Dendritic cell treated with granulocyte-macrophage colony-stimulating factor and Interleukin-4, amounts not matched to agents 40 ng/mL and 50 ng/mL, for 4 days (primary cell): Measurements from ENCODE around the gene NT5C3A.
"Not testable (repeated sequence)": the region's sequence is repeated elsewhere in the genome, so short reads cannot be mapped to it uniquely, and the experiment has no call there.

Source experiments
- H3K27ac Mint-ChIP-seq: one replicate; pipeline ENCODE4 v1.8.0; 2022; ENCODE audit warnings: mild to moderate bottlenecking, mixed read lengths
- H3K27me3 Mint-ChIP-seq: one replicate; pipeline ENCODE4 v1.8.0; 2022; ENCODE audit warnings: mild to moderate bottlenecking, mixed read lengths
- H3K36me3 Mint-ChIP-seq: one replicate; pipeline ENCODE4 v1.8.0; 2022; ENCODE audit warnings: low read depth, mixed read lengths
- H3K4me1 Mint-ChIP-seq: one replicate; pipeline ENCODE4 v1.8.0; 2022; ENCODE audit warnings: low read depth, mixed read lengths
- H3K4me3 Mint-ChIP-seq: one replicate; pipeline ENCODE4 v1.8.0; 2022; ENCODE audit warnings: mild to moderate bottlenecking, moderate library complexity, mixed read lengths
- H3K9me3 Mint-ChIP-seq: one replicate; pipeline ENCODE4 v1.8.0; 2022; ENCODE audit warnings: mixed read lengths
- intact Hi-C: fragments of 100-400 bp; cut with micrococcal nuclease; formaldehyde crosslinking; loops from one replicate; pipeline ENCODE4 v1.15.0; 2022

The NT5C3A gene

DNA sequence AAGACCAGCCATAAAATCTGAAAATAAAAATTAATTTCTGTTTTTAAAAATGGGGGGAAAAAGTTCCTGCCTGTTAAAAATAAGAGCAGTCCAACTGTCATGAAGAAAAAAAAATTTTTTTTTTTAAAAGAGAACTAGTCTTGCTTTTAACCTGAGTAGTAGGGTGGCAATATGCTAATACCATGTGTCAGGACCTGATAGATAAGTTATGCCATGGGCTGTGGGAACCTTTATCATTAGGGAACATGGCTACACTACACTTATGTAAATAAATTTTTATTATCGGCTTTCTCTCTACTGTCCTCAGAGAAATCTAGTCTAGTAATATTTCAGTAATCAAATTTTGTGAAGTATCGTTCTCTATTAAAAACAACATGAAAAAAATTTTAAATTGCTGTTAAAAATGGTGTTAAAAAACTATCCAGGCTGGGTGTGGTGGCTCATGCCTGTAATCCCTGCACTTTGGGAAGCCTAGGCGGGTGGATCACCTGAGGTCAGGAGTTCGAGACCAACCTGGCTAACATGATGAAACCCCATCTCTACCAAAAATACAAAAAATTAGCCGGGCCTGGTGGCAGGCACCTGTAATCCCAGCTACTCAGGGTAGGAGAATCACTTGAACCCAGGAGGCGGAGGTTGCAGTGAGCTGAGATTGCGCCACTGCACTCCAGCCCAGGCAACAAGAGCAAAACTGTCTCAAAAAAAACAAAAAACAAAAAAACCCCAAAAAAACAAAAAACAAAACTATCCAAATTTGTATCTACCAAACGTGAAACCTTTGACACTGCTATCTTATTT, 20.7 kb downstream of the NT5C3A start:
- H3K27me3 Mint-ChIP-seq: no peaks in the 10 kb centered on the region
- no peaks in the 10 kb centered on the region for H3K36me3 Mint-ChIP-seq
- no peak overlapping the region for H3K27ac Mint-ChIP-seq
- no peaks in the 10 kb centered on the region for H3K9me3 Mint-ChIP-seq
- intact Hi-C loops: no loop called here
- H3K4me1 Mint-ChIP-seq: peaks cover 29% of the 10 kb centered on the region
- H3K4me3 Mint-ChIP-seq: no peak overlapping the region

DNA sequence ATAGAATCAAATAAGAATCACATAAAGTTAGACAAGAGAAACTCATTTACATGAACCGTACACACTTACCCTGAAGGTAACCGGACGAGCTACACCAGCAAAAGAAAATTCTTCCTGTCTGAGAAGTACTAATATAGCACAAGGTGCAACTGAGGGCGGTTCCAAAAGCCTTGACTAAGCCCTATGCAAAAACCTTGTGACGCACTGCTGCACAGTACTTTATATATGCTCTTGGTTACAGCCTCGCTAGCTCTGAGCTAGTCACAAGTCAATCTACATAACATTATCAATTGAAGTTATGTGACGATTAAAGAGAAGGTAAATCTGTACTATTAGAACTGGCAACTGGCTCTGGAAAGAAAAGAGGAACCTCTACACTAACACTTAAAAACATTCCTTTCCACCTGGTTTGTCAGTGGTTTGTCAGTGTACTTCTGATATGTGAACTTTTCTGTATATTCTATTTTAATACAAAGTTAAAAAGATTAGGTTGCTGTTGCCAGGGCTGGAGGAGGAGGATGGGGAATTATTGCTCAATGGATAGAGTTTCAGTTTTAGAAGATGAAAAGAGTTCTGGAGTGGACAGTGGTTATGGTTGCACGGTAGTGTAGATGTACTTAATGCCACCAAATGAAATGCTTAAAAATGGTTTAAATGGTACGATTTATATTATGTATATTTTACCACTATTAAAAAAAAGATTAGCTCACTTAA, 21.6 kb downstream of the NT5C3A start:
- Mint-ChIP-seq H3K9me3 (no peaks in the 10 kb centered on the region), H3K4me3 (no peak overlapping the region), H3K4me1 (peaks cover 29% of the 10 kb centered on the region), H3K36me3 (no peaks in the 10 kb centered on the region), H3K27me3 (no peaks in the 10 kb centered on the region), H3K27ac (no peak overlapping the region)
- intact Hi-C loops: no loop called here

DNA sequence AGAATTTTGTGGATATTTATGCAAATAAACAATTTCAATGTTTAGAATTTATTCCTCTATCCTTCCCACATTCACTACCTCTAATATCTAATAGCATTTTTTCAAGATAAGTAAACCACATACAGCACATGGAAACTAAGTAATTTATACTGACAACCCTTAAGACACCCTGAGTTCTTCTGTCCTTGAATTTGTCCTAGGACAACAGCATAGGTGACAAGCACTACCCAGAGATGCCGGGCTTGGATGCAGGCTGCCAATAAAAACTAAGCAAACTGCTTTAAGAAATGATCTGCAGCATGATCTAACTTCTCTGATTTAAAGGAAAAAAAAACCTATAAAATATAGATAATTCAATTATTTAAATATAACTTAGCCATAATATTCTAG, 22.7 kb downstream of the NT5C3A start:
- Mint-ChIP-seq H3K4me1 (peaks cover 29% of the 10 kb centered on the region), H3K27me3 (no peaks in the 10 kb centered on the region), H3K36me3 (peaks cover under 1% of the 10 kb centered on the region), H3K27ac (peak overlapping the region; percentile 60), H3K4me3 (peak overlapping the region; percentile 75), H3K9me3 (no peaks in the 10 kb centered on the region)
- intact Hi-C loops: loop anchor here (2.0 kb wide), 1 partner anchor 23 kb away; the partner anchor contains the start of gene NT5C3A

DNA sequence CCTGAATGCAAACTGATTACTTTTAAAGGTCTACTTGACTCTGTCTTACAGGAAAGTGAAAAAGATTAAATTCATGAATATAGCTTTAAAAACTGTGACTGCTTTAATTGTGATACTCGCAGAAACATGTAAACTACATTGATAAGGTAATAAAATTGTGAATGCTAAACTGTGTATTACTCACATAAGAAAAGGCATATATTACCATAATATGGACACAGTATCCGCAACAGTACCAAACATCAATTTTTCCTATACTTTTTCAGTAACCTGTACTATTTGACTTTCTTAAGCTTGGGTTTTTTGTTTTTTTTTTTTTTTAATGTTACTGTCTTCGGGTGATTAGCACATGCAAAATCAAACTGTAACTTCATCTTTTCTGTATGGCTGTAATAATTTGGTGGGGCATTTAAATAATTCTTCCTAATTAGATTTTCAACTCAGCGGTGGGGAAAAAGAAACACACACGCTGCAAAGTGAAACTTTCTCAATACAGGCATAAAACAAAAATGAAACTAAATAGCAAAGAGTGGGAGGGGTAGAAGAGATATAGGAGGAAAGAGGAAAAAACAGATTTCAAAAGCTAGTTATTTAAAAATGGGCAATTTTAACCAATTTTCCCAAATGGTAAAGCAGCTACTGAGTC, 23.2 kb downstream of the NT5C3A start:
- no peaks in the 10 kb centered on the region for H3K27me3 Mint-ChIP-seq
- peaks cover 32% of the 10 kb centered on the region for H3K4me1 Mint-ChIP-seq
- H3K36me3 Mint-ChIP-seq: peaks cover 5% of the 10 kb centered on the region
- no peaks in the 10 kb centered on the region for H3K9me3 Mint-ChIP-seq
- peak overlapping the region; percentile 75 for H3K4me3 Mint-ChIP-seq
- intact Hi-C loops: loop anchor here (2.0 kb wide), 1 partner anchor 23 kb away; the partner anchor contains the start of gene NT5C3A
- peak overlapping the region; percentile 60 for H3K27ac Mint-ChIP-seq

DNA sequence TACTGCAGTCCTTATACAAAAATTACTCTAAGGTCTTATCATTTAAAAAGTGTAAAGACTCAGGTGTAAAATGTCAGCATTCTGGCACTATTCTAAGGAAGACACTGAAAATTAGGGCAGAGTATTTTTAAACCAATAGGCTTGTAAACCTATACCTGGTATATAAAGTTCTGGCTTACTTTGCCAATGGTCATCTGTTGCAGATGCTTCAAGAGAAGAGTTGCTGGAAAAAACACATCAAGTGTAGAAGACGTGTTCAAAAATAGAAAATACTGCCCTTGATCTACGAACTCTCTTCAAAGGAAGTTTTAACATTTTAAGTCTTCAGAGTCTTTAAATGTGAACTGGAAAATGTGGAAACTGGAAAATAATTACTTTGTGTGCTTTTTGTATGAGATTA, 23.9 kb downstream of the NT5C3A start:
- H3K4me3 Mint-ChIP-seq: no peak overlapping the region
- no peaks in the 10 kb centered on the region for H3K27me3 Mint-ChIP-seq
- H3K9me3 Mint-ChIP-seq: no peaks in the 10 kb centered on the region
- intact Hi-C loops: loop anchor here (2.0 kb wide), 1 partner anchor 24 kb away; the partner anchor contains the start of gene NT5C3A
- H3K36me3 Mint-ChIP-seq: peaks cover 7% of the 10 kb centered on the region
- no peak overlapping the region for H3K27ac Mint-ChIP-seq
- peaks cover 26% of the 10 kb centered on the region for H3K4me1 Mint-ChIP-seq

DNA sequence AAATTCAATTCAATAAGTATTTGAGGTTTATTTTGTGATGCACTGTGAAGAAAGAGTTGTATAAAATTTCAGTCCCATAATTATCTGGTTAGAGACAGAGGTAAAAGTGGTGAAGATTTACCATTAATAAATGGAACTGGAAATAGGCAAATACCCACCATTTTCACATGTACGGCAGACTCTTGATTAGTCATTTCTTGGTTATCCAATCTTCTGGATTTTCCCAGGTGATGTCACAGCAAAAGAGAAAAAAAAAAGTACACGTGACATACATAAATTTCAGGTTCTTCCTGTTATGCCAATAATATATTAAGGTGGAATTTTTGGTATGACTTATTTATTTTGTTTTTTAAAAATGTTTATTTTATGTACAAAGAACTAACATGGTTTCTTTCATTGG, 26.8 kb downstream of the NT5C3A start:
- H3K4me1 Mint-ChIP-seq: peaks cover 17% of the 10 kb centered on the region
- H3K27me3 Mint-ChIP-seq: no peaks in the 10 kb centered on the region
- no peak overlapping the region for H3K4me3 Mint-ChIP-seq
- H3K27ac Mint-ChIP-seq: no peak overlapping the region
- no peaks in the 10 kb centered on the region for H3K9me3 Mint-ChIP-seq
- peaks cover 10% of the 10 kb centered on the region for H3K36me3 Mint-ChIP-seq
- intact Hi-C loops: no loop called here

DNA sequence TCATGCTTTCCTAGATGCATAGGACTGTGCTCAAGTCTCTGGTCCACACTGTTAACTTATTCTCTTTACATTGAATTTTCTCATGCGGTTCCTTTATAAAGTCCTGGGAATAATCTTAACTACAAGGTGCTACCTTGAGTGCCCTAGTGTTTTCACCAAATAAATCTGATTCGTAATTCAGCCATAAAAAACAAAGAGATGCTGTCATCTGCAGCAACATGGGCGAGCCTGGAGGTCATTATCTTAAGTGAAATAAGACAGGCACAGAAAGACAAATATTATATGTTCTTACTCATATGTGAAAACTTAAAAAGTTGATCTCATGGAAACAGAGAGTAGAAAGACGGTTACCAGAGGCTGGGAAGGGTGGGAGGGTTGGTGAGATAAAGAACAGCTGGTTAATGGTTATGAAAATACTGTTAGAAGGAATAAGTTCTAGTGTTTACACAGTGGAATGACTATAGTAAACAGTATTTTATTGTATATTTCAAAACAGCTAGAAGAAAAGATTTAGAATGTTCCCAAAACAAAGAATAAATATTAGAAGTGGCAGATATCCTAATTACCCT, 38.3 kb downstream of the NT5C3A start:
- H3K36me3 Mint-ChIP-seq: peaks cover 56% of the 10 kb centered on the region
- H3K4me3 Mint-ChIP-seq: no peak overlapping the region
- no peaks in the 10 kb centered on the region for H3K4me1 Mint-ChIP-seq
- no peaks in the 10 kb centered on the region for H3K27me3 Mint-ChIP-seq
- intact Hi-C loops: no loop called here
- no peaks in the 10 kb centered on the region for H3K9me3 Mint-ChIP-seq
- no peak overlapping the region for H3K27ac Mint-ChIP-seq

DNA sequence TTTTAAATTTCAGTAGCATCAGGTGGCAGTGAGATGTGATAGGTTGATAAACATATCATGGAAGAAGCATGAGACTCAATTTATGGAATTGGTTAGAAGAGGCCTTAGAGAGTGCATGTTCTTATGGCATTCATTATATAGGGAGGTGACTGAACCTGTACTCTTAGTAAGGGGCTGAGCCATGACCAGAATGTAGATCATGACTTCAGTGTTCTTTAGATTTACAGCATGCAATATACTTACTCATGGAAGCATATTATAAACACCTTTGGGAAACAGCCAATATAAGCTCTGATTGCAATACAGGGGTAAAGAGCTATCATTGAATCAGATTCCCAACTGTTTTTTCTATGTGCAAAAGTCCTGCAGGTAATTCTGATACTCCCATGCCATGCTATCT, 50.2 kb downstream of the NT5C3A start:
- Mint-ChIP-seq H3K27me3 (no peaks in the 10 kb centered on the region), H3K36me3 (peaks cover 52% of the 10 kb centered on the region), H3K27ac (no peak overlapping the region), H3K9me3 (no peaks in the 10 kb centered on the region), H3K4me3 (no peak overlapping the region), H3K4me1 (no peaks in the 10 kb centered on the region)
- intact Hi-C loops: no loop called here

DNA sequence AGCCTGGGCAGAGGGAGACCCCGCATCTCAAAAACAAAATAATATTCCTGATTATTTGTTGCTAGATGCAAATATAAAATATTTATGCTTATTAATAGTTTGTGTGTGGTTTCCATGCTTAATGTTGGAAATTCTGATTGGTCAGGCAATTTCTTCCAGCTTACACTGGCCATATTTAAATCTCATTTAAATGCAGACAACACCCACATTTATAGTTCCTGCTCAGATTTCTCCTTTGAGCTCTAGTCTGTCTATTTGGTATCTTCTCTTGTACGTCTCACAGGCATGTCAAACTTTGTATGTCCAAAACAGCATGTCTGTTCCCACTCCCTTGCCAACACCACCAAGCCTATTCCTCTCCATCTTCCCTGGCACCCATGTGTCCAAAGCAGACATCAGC, 52.8 kb downstream of the NT5C3A start:
- Mint-ChIP-seq H3K4me3 (no peak overlapping the region), H3K36me3 (peaks cover 47% of the 10 kb centered on the region), H3K27ac (no peak overlapping the region), H3K27me3 (no peaks in the 10 kb centered on the region), H3K4me1 (no peaks in the 10 kb centered on the region), H3K9me3 (no peaks in the 10 kb centered on the region)
- intact Hi-C loops: no loop called here

DNA sequence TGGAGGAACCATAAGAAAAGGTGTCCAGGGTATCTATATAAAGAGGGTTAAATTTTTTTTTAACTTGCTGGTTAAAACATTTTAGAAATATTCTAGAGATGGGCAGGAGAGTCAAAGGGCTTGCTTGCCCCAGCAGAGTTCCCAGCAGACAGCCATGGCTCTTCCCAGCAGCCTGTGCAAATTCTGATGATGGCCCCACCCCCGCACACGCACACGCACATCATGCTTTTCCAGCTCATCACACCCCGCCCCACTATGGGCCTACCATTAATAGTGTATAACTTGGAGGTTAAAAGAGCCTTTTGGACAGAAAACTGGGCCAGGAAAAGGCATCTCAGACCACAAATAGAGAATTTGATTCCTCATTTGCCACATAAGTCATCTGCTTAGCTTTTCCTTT, 56.9 kb downstream of the NT5C3A start:
- intact Hi-C loops, H3K27me3 Mint-ChIP-seq, H3K27ac Mint-ChIP-seq, H3K4me3 Mint-ChIP-seq, H3K4me1 Mint-ChIP-seq, H3K9me3 Mint-ChIP-seq: not testable (repeated sequence)
- peaks cover 20% of the 10 kb centered on the region for H3K36me3 Mint-ChIP-seq

DNA sequence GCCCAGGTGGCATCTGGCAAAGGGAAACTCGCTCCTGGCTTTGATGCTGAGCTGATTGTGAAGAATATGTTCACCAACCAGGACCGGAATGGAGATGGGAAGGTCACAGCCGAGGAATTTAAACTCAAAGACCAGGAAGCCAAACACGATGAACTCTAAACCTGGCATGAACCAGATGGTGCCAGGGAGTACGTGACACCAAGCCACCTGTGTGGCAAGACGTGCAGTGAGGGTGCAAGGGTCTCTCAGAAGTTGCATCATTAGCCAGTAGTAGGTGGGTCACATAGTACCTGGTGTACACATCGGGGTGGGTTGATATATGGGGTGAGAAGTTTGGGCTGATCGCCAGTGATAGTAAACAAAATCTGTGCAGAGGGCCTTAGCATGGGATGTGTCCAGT, 57.4 kb downstream of the NT5C3A start:
- intact Hi-C loops, H3K4me1 Mint-ChIP-seq, H3K27ac Mint-ChIP-seq, H3K4me3 Mint-ChIP-seq, H3K9me3 Mint-ChIP-seq, H3K27me3 Mint-ChIP-seq: not testable (repeated sequence)
- peaks cover 16% of the 10 kb centered on the region for H3K36me3 Mint-ChIP-seq

DNA sequence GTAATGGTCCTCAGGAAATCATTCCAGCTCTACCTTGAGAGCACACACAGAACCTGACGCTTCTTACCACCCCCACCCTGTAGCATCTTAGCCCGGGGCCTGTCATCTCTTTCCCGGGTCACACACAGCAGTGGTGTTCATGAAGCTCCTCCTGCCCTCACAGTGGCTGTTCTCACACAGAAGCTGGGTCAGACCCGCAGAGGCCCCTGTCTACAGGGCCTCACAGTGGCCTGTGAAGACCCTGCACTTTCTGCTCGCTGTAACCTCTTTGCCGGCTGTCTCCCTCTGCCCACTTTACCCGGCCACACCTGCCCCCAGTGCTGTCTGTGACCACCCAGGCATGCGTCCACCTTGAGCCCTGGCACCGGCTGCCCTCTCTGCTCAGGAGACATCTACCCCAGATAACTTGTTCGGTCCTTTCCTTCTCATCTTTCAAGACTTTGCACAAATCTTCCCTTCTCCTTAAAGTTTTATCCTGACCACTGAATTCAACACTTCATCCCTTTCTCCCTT, 58.4 kb downstream of the NT5C3A start:
- H3K4me1 Mint-ChIP-seq, intact Hi-C loops, H3K27me3 Mint-ChIP-seq, H3K4me3 Mint-ChIP-seq, H3K9me3 Mint-ChIP-seq, H3K27ac Mint-ChIP-seq: not testable (repeated sequence)
- peaks cover 13% of the 10 kb centered on the region for H3K36me3 Mint-ChIP-seq

DNA sequence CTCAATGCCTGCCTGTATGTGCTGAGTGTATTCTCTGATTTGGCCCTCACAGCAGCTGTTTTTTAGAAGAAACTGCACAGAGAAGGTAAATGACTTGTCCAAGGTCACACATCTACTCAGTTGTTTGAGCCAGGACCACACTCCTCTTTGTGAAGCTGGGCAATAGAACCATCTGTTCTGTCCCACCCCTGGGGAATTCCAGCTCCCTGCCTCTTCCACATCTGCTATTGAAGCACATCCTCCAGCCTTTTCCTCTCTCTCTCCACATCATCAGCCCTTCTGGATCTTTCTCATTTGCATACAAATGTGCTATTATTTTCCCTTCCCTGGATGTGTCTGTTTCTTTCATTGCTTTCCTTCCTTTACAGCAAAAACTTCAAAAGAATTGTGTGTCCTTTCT, 59.5 kb downstream of the NT5C3A start:
- intact Hi-C loops, H3K9me3 Mint-ChIP-seq, H3K27ac Mint-ChIP-seq, H3K4me3 Mint-ChIP-seq: not testable (repeated sequence)
- H3K36me3 Mint-ChIP-seq: peaks cover 13% of the 10 kb centered on the region
- peaks cover 11% of the 10 kb centered on the region for H3K4me1 Mint-ChIP-seq
- peaks cover 15% of the 10 kb centered on the region for H3K27me3 Mint-ChIP-seq

DNA sequence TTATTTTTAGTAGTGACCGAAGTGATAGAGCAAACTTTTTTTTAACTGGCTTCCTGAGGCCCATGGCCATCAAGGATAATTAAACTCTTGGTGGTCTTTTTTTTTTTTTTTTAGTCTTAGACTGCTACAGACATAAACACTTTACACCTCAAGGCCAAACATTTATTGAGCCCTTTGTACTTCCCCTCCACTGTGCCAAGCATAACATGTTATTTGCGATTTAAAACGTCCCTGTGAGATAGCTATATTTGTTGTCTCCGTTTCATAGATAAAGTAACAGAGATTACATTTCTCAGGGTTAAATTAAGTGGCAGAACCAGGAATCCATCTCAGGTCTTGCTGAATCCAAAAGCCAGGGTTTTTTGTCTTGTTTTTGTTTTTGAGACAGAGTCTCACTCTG, 63.2 kb downstream of the NT5C3A start:
- H3K27me3 Mint-ChIP-seq: peaks cover 15% of the 10 kb centered on the region
- H3K36me3 Mint-ChIP-seq, H3K4me3 Mint-ChIP-seq, H3K9me3 Mint-ChIP-seq, intact Hi-C loops, H3K27ac Mint-ChIP-seq: not testable (repeated sequence)
- H3K4me1 Mint-ChIP-seq: peaks cover 11% of the 10 kb centered on the region
